HG03571 (cell line): Measurements from ENCODE around the gene OR9Q1.
"Not testable (repeated sequence)": the region's sequence is repeated elsewhere in the genome, so short reads cannot be mapped to it uniquely, and the experiment has no call there.

Experiments used
- ATAC-seq: cut with Tn5 transposase; IDR thresholded peaks from one replicate; pipeline ENCODE4 v1.9.1; 2021; ENCODE audit not compliant: unreplicated experiment

OR9Q1 gene

GRCh38 chr11:58023435-58023931 is at the start of gene OR9Q1:
OR9Q1 (plus strand) TSS chr11:58023881; CDS start chr11:58179445, 155,564 bp downstream.
- ATAC-seq: no peak

GRCh38 chr11:57974132-57974531 is 49.5 kb upstream of the OR9Q1 start:
- no peak for ATAC-seq

- ATAC-seq: no peak
Measured at GRCh38 chr11:57974848-57975601, 48.7 kb upstream of the OR9Q1 start.

GRCh38 chr11:57977709-57978108 is 46.0 kb upstream of the OR9Q1 start:
- no peak for ATAC-seq

GRCh38 chr11:57978686-57979531 is 44.8 kb upstream of the OR9Q1 start:
- ATAC-seq: no peak

GRCh38 chr11:57979532-57980079 is 44.1 kb upstream of the OR9Q1 start:
- ATAC-seq: no peak

- no peak for ATAC-seq
Measured at GRCh38 chr11:57980201-57980600, 43.5 kb upstream of the OR9Q1 start.

GRCh38 chr11:57981536-57981935 is 42.1 kb upstream of the OR9Q1 start:
- no peak for ATAC-seq

GRCh38 chr11:57982776-57983175 is 40.9 kb upstream of the OR9Q1 start:
- ATAC-seq: no peak

- ATAC-seq: no peak
Measured at GRCh38 chr11:57983191-57983590, 40.5 kb upstream of the OR9Q1 start.

- ATAC-seq: not testable (repeated sequence)
Measured at GRCh38 chr11:57999523-57999922, 24.2 kb upstream of the OR9Q1 start.

- not testable (repeated sequence) for ATAC-seq
Measured at GRCh38 chr11:58000021-58000420, 23.7 kb upstream of the OR9Q1 start.

- ATAC-seq: no peak
Measured at GRCh38 chr11:58000699-58001098, 23.0 kb upstream of the OR9Q1 start.

- ATAC-seq: no peak
Measured at GRCh38 chr11:58003036-58003435, 20.6 kb upstream of the OR9Q1 start.

GRCh38 chr11:58003591-58003990 is 20.1 kb upstream of the OR9Q1 start:
- no peak for ATAC-seq

GRCh38 chr11:58004664-58005063 is 19.0 kb upstream of the OR9Q1 start:
- ATAC-seq: no peak

GRCh38 chr11:58006940-58007339 is 16.7 kb upstream of the OR9Q1 start:
- ATAC-seq: no peak

- ATAC-seq: no peak
Measured at GRCh38 chr11:58011771-58012170, 11.9 kb upstream of the OR9Q1 start.

GRCh38 chr11:58024601-58025091 is 965 bp downstream of the OR9Q1 start:
- ATAC-seq: no peak

- no peak for ATAC-seq
Measured at GRCh38 chr11:58027341-58027740, 3.7 kb downstream of the OR9Q1 start.

- no peak for ATAC-seq
Measured at GRCh38 chr11:58028687-58029411, 5.2 kb downstream of the OR9Q1 start.
